Activated CD8-positive, alpha-beta memory T cell treated with anti-CD3 and anti-CD28 coated beads, Interleukin-2, amount 50 U/mL, for 4 hours (primary cell): ENCODE data around the gene TMSB10.
"Not testable (repeated sequence)": the region's sequence is repeated elsewhere in the genome, so short reads cannot be mapped to it uniquely, and the experiment has no call there.

Experiments used
- DNase-seq: peaks from one replicate; pipeline ENCODE4 v3.0.0-alpha.2; 2020

TMSB10 gene

GRCh38 chr2:84904717-84905174 is 710 bp upstream of the TMSB10 start:
- DNase-seq = no peak

DNA sequence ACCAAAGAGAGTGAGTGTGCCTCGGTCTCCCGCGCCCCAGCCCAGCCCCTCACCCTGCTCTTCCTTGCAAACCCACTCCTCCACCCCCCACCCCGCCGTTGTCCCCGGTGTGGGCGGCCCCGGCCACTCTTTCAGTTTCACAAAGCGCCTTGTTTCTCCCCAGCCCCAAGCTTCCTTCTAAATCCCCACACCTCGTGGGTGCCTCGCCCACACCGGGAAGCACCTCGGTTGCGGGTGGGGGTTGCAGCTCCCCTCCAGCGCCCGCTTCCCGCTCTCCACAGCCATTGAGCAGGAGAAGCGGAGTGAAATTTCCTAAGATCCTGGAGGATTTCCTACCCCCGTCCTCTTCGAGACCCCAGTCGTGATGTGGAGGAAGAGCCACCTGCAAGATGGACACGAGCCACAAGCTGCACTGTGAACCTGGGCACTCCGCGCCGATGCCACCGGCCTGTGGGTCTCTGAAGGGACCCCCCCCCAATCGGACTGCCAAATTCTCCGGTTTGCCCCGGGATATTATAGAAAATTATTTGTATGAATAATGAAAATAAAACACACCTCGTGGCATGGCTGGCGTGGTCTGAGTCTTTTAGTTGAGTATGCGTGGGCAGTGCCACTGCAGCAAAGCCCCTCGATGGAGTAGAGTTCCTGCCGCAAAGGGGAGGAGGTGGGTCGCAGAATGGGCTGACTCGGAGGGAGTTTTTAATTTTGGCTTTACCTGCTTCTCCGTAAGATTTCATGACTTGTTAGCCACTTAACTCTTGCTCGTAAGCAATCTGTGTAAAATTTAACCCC is 848 bp downstream of the TMSB10 start:
- peak; percentile 65 for DNase-seq

- peak; percentile 37 for DNase-seq
Measured at GRCh38 chr2:84906900-84907714, 1.7 kb downstream of the TMSB10 start.

DNA sequence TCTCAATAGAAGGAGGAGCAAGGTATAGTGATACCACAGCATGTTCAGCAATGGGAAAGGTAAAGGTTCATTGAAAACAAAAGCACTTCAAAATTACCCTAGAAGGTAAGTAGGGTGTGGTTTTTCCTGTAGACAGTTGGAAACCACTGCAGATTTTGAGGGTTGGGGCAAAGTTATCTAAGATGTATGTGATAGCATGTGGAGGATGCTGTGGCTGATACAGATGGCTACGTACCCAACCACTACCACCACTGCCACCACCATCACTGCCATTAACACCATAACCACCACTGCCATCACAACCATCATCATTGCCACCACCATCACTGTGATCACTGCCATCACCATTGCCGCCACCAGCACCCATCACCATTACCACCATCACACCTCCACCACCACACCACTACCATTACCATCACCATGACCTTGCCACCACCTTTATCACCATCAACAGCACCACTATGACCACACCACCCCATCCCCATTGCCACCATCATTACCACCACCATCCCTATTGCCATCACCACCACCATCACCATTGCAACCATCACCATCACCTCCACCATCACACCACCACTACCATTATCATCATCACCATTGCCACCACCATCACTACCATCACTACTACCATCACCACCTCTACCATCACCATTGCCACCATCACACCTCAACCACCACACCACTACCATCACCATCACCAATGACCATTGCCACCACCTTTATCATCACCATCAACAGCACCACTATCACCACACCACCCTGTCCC is 3.7 kb downstream of the TMSB10 start:
- no peak for DNase-seq

- DNase-seq = no peak
Measured at GRCh38 chr2:84911135-84911678, 5.8 kb downstream of the TMSB10 start.

GRCh38 chr2:84912984-84913383 is 7.5 kb downstream of the TMSB10 start:
- DNase-seq = no peak

DNA sequence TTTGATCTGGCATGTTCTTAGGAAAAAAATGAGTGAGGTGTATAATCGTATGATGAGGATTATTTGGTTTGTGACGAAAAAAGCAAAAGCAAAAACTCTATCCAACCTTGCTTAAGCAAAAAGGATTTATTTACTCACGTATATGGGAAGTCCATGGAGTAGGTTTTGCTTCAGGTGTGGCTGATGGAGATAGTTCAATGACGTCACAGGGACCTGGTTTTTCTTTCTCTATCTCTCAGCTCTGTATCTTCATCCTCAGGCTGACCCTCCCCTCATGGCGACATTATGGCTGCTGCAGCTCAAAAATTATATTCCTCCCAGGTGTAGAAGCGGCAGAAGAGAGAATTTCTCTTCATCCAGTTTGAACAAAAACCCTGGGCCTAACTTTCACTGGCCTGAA is 8.9 kb downstream of the TMSB10 start:
- no peak for DNase-seq

GRCh38 chr2:84915675-84916074 is 10.2 kb downstream of the TMSB10 start:
- not testable (repeated sequence) for DNase-seq

DNA sequence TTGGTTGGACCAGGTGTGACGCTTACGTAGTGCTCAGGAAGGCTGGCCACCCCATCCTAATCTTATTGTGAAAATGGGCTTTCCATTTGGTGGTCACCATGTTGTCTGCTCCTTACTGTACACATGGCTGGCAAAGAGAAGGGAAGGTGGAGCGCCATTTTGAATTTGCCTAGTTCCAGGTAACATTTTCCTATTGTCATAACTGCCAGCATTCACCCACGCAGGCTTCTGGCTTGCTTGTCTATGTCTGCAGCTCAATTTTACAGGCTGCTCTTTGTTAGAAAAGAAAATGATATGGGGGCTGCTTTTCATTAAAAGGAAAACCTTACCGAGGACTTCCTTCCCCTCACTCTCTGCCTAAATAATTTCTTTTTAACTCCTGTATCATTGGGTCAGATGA is 12.4 kb downstream of the TMSB10 start:
- DNase-seq = not testable (repeated sequence)

GRCh38 chr2:84918430-84918829 is 13.0 kb downstream of the TMSB10 start:
- no peak for DNase-seq

DNA sequence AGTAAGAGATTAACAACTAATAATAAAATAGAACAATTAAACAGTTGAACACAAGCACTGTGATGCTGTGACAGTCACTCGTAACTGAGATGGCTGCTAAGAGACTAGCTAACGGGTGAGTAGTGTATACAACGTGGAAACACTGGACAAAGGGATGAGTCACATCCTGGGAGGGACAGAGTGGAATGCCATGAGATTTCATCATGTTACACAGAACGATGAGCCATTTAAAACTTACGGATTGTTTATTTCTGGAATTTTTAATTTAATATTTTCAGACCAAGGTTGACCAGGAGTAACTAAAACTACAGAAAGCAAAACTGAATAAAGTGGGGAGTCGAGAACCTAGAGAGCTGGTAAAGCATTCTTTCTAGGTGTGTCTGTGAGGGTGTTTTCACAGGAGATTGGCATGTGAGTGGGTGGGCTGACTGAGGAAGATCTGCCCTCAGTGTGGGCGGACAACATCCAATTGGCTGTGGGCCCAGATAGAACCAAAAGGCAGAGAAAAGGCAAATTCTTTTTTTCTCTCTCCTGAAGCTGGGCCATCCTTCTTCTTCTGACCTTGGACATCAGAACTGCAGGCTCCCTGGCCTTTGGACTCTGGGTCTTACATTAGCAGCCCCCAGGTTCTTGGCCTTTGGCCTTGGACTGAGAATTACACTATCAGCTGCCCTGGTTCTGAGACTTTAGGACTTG is 14.6 kb downstream of the TMSB10 start:
- DNase-seq = peak; percentile 50

DNA sequence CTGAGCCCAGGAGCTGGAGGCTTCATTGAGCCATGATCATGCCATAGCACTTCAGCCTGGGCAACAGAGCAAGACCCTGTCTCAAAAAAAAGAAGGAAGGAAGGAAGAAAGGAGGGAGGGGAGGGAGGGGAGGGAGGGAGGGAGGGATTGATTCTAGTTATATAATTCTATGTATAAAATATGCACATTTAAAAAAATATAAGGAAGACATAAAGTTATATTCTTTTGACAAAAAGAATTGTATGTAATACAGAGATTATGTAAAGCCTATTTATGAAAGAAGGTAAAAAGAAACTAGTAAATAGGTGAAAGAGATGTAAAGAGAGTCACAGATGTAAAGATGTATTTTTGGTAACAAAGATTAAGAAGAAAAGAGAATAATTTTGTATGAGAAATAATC is 17.6 kb downstream of the TMSB10 start:
- no peak for DNase-seq

GRCh38 chr2:84924173-84925106 is 19.0 kb downstream of the TMSB10 start:
- DNase-seq = no peak

- DNase-seq = no peak
Measured at GRCh38 chr2:84925336-84925723, 19.9 kb downstream of the TMSB10 start.

DNA sequence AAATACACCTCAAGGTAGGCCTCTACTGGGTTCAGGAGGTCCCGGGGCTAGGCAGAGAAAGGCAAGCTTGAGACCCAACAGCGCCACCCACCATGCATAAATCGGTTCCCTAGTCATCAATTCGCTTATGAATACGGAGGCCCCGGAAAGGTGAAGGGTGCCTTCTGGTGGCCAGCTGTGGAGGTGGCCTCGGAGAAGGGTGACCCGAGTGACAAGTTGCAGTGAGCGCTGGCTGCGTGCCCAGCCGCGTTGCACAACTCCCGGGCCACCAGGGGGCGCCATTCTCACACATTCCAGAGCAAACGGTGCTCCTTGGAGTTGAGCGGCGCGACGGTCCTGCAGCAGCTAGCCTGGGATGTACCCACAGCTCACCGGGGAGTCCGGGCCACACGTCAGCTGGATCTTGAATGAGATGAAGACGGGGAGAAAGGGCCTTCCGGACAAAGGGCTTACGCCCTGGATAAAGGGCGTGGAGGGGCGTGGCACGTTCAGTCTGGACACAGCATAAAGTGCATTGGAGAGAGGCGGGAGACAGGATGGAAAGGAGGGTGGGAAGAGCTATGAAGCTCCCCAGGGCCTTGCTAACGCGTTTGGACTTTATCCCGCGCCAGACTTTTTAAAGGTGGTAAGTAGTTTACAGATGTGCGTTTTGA is 20.4 kb downstream of the TMSB10 start:
- peak; percentile 99 for DNase-seq

DNA sequence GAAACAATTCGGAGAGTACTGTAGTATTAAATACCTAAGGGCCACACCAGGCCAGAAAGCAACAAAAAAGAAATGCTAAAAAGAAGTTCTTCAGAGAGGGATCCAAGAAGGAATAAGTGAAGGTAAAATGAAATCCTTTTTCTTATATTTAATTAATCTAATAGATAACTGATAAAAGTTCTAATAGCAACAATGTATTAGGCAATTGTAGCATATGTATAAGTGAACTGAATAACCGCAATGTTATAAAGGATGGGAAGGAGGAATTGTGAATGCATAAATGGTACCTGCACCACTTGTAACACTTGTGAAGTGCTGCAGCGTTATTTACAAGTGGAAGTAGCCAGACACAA is 21.8 kb downstream of the TMSB10 start:
- no peak for DNase-seq

DNA sequence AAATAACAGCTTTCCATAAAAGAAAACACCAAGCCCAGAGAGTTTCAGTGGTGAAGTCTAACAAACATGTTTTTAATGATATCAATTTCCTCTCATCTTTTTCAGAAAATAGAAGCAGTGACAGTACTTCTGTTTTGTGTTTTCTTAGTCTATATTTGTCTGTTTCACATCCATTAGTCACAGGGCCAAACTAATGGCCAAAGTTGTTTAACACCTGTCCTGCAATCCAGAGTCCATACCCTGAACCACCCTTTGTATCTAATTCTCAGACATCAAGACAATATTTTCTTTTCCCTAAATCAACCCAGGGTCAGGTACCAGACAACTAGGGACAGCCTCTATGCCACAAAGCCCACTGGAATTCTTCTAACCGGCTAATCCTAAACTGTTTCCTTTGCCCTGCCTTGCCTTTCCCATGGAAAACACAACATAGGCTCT is 25.9 kb downstream of the TMSB10 start:
- DNase-seq = no peak

- peak; percentile 52 for DNase-seq
Measured at GRCh38 chr2:84938194-84938879, 32.9 kb downstream of the TMSB10 start.

GRCh38 chr2:84939426-84940087 is 34.1 kb downstream of the TMSB10 start:
- peak; percentile 64 for DNase-seq

- DNase-seq = no peak
Measured at GRCh38 chr2:84940088-84940470, 34.6 kb downstream of the TMSB10 start.
